ENCODE measurements around the gene KCNH5.

KCNH5 gene

DNA sequence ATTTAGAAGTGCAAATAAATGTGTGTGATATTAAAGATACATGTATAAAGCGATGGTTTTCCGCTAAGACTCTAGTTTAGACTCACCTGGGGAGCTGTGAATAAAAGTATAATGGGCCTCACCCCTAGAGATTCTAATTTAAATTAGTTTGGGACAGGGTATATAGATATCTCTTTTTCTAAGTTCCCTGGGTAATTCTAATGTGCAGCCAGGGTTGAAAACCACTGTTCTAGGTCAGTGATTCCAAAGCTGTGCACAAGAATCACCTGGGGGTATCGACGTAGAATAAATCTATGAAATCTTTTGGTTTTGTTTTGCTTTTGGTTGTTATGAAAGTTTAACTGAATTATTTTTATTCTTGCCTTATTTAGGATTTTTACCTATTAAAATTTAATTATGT lies 302.1 kb downstream of the KCNH5 start:
- no peak overlapping the region for H3K4me3 ChIP-seq (ENCODE audit: low read depth, low read length)
- no peak for TF ChIP-seq CTCF (IDR thresholded peaks at IDR 0.05; ENCODE audit: borderline replicate concordance, insufficient read depth, low read depth, low read length)

DNA sequence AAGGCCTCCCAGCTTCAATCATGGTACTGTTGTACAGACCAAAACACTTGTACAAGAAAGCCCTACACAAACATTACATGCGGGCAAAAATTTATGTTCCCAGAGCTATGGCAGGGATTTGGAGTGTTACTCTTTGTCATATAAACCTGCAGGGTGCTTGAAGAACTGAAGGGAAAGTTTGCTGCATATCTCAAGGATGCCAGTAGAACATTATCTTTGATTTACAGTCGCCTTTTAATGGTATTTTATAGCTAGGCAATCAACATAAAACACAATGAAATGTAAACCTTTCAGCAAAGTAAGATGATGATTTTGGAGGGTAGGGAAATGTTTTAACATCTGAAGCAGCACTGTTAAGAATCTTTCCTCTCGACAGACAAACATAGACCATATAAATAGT lies 305.6 kb downstream of the KCNH5 start:
- H3K4me3 ChIP-seq (ENCODE audit: low read depth, low read length) = no peak overlapping the region
- TF ChIP-seq CTCF (IDR thresholded peaks at IDR 0.05; ENCODE audit: borderline replicate concordance, insufficient read depth, low read depth, low read length) = no peak

GRCh38 chr14:62736048-62737043 lies 308.9 kb downstream of the KCNH5 start:
- no peak for TF ChIP-seq CTCF (IDR thresholded peaks at IDR 0.05; ENCODE audit: borderline replicate concordance, insufficient read depth, low read depth, low read length)
- no peak overlapping the region for H3K4me3 ChIP-seq (ENCODE audit: low read depth, low read length)

- no peak overlapping the region for H3K4me3 ChIP-seq (ENCODE audit: low read depth, low read length)
- TF ChIP-seq CTCF (IDR thresholded peaks at IDR 0.05; ENCODE audit: borderline replicate concordance, insufficient read depth, low read depth, low read length) = no peak
Measured at GRCh38 chr14:62734831-62735230, 310.4 kb downstream of the KCNH5 start.

DNA sequence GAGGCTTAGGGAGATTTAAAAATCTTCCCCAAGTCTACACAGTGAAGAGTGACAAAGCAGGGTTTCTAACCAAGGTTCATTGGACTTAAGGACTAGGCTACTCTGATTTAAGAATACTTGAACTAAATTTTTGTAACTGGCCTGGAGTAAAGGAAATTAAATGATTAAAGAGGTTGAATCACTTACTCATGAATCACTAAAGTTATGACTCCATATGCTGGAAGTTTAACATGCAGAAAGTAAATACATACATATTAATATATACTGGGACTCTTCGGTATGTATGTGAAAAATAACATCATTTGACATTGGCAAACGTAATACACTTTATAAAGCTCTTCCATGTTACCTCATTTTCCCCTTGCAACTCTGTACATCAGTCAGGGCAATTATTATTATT lies 322.9 kb downstream of the KCNH5 start:
- no peak overlapping the region for H3K4me3 ChIP-seq (ENCODE audit: low read depth, low read length)
- no peak for TF ChIP-seq CTCF (IDR thresholded peaks at IDR 0.05; ENCODE audit: borderline replicate concordance, insufficient read depth, low read depth, low read length)

GRCh38 chr14:62718629-62719028 lies 326.6 kb downstream of the KCNH5 start:
- H3K4me3 ChIP-seq (ENCODE audit: low read depth, low read length) = no peak overlapping the region
- no peak for TF ChIP-seq CTCF (IDR thresholded peaks at IDR 0.05; ENCODE audit: borderline replicate concordance, insufficient read depth, low read depth, low read length)
